Activated CD4-positive, alpha-beta T cell treated with anti-CD3 and anti-CD28 coated beads for 36 hours (primary cell): Measurements from ENCODE around the gene KCNJ5. TPM values are rescaled to one million over a fixed set of nuclear protein-coding genes. Genes with fewer than 3 reads are reported as not detected.
A peak's percentile ranks its signal among the peaks of the same experiment; 100 is the strongest.

Experiments used
- ATAC-seq: fragments of 200-7000 bp; cut with Tn5 transposase; one replicate; pipeline ENCODE4 v1.10.0; 2021; ENCODE audit warnings: mild to moderate bottlenecking, moderate library complexity
- CTCF ChIA-PET: fragments of 350-600 bp; sonication (Branson Sonifier 250); formaldehyde crosslinking; loops from one replicate; lab custom pipeline; 2021; ENCODE audit warnings: antibody characterized with exemption; lab: Charles Lee
- POLR2A ChIA-PET: fragments of 350-600 bp; sonication (Branson Sonifier 250); formaldehyde crosslinking; loops from one replicate; lab custom pipeline; 2021; ENCODE audit warnings: antibody characterized with exemption, inconsistent platforms; lab: Charles Lee
- DNase-seq: peaks from one replicate; pipeline ENCODE4 v3.0.0-alpha.2; 2020
- H3K27ac Mint-ChIP-seq: one replicate; pipeline ENCODE4 v1.8.0; 2021; ENCODE audit warnings: mixed read lengths
- H3K27me3 Mint-ChIP-seq: one replicate; pipeline ENCODE4 v1.8.0; 2021; ENCODE audit warnings: mixed read lengths
- H3K36me3 Mint-ChIP-seq: one replicate; pipeline ENCODE4 v1.8.0; 2021; ENCODE audit warnings: low read depth, mixed read lengths
- H3K4me1 Mint-ChIP-seq: one replicate; pipeline ENCODE4 v1.8.0; 2021; ENCODE audit warnings: mixed read lengths
- H3K4me3 Mint-ChIP-seq: one replicate; pipeline ENCODE4 v1.8.0; 2021; ENCODE audit warnings: mild to moderate bottlenecking, moderate library complexity, mixed read lengths
- H3K9me3 Mint-ChIP-seq: one replicate; pipeline ENCODE4 v1.8.0; 2021; ENCODE audit warnings: low read depth, mixed read lengths
- intact Hi-C, 2 experiments: fragments of 100-400 bp; cut with DNase I in 1 of 2; cut with micrococcal nuclease in 1 of 2; formaldehyde crosslinking; loops; one replicate each; pipeline versions ENCODE4 v1.14.2 to v1.15.1; 2022 to 2024; cut with DNase I, micrococcal nuclease
- total RNA-seq, 2 experiments: library from RNA; stranded (reverse); gene quantifications; one replicate each; pipeline ENCODE4 v1.2.3, GENCODE V29; 2021

Gene KCNJ5
- total RNA-seq, 2 experiments from 2014 or later, result not detected

- intact Hi-C loops, result loop anchor here (1.0 to 2.0 kb wide), 2 partner anchors 21 kb away; no protein-coding TSS in a partner anchor
- Mint-ChIP-seq H3K9me3 (no peaks in the 10 kb centered on the region), H3K27ac (no peak overlapping the region), H3K4me1 (peaks cover 6% of the 10 kb centered on the region), H3K27me3 (peaks cover 44% of the 10 kb centered on the region), H3K36me3 (no peaks in the 10 kb centered on the region), H3K4me3 (peak overlapping the region; percentile 61)
- DNase-seq (peak; percentile 71), ATAC-seq (peak; percentile 80)
- CTCF ChIA-PET, result interaction anchor here (0.6 to 9.8 kb wide), 11 partner anchors 11 to 153 kb away, joined by 3 to 108 read pairs (median 5); no protein-coding TSS in a partner anchor
- POLR2A ChIA-PET, result no interaction called here
Measured at GRCh38 chr11:128905345-128906184, 14.4 kb downstream of the KCNJ5 start.

- POLR2A ChIA-PET, result no interaction called here
- H3K4me3 Mint-ChIP-seq, result peak overlapping the region; percentile 61
- DNase-seq (no peak), ATAC-seq (no peak)
- CTCF ChIA-PET, result interaction anchor here (0.6 to 9.8 kb wide), 11 partner anchors 10 to 152 kb away, joined by 3 to 108 read pairs (median 5); no protein-coding TSS in a partner anchor
- intact Hi-C loops, result loop anchor here in 1 of 2 experiments (1.0 kb wide), 1 partner anchor 22 kb away; no protein-coding TSS in a partner anchor
- H3K4me1 Mint-ChIP-seq, result peaks cover 6% of the 10 kb centered on the region
- peaks cover 45% of the 10 kb centered on the region for H3K27me3 Mint-ChIP-seq
- H3K9me3 Mint-ChIP-seq, result no peaks in the 10 kb centered on the region
- H3K27ac Mint-ChIP-seq, result no peak overlapping the region
- no peaks in the 10 kb centered on the region for H3K36me3 Mint-ChIP-seq
Measured at GRCh38 chr11:128906185-128907050, 15.3 kb downstream of the KCNJ5 start.

GRCh38 chr11:128907585-128907984, 16.4 kb downstream of the KCNJ5 start:
- Mint-ChIP-seq H3K9me3 (no peaks in the 10 kb centered on the region), H3K27ac (no peak overlapping the region), H3K4me1 (peaks cover 6% of the 10 kb centered on the region), H3K36me3 (no peaks in the 10 kb centered on the region), H3K4me3 (no peak overlapping the region), H3K27me3 (peaks cover 48% of the 10 kb centered on the region)
- DNase-seq (no peak), ATAC-seq (no peak)
- CTCF ChIA-PET, result interaction anchor here (0.5 to 9.8 kb wide), 4 partner anchors 15 to 431 kb away, joined by 3 to 108 read pairs (median 16); no protein-coding TSS in a partner anchor
- intact Hi-C loops, result no loop called here
- POLR2A ChIA-PET, result no interaction called here

GRCh38 chr11:128908391-128909246, 17.5 kb downstream of the KCNJ5 start:
- CTCF ChIA-PET, result interaction anchor here (0.6 to 9.8 kb wide), 7 partner anchors 23 to 585 kb away, joined by 3 to 108 read pairs (median 4); no protein-coding TSS in a partner anchor
- Mint-ChIP-seq H3K36me3 (no peaks in the 10 kb centered on the region), H3K27ac (no peak overlapping the region), H3K4me1 (peaks cover 6% of the 10 kb centered on the region), H3K9me3 (no peaks in the 10 kb centered on the region), H3K27me3 (peaks cover 45% of the 10 kb centered on the region), H3K4me3 (no peak overlapping the region)
- intact Hi-C loops, result no loop called here
- POLR2A ChIA-PET, result no interaction called here
- ATAC-seq (no peak), DNase-seq (peak; percentile 35)

GRCh38 chr11:128909438-128910125, 18.4 kb downstream of the KCNJ5 start:
- ATAC-seq (no peak), DNase-seq (no peak)
- H3K4me1 Mint-ChIP-seq, result peaks cover 6% of the 10 kb centered on the region
- peaks cover 38% of the 10 kb centered on the region for H3K27me3 Mint-ChIP-seq
- ChIA-PET POLR2A (interaction anchor here (0.6 kb wide), 1 partner anchor 10 kb away, joined by 3 read pairs; no protein-coding TSS in a partner anchor), CTCF (interaction anchor here (0.6 to 9.8 kb wide), 6 partner anchors 21 to 422 kb away, joined by 3 to 108 read pairs (median 4); no protein-coding TSS in a partner anchor)
- no peaks in the 10 kb centered on the region for H3K36me3 Mint-ChIP-seq
- intact Hi-C loops, result no loop called here
- H3K4me3 Mint-ChIP-seq, result no peak overlapping the region
- no peak overlapping the region for H3K27ac Mint-ChIP-seq
- H3K9me3 Mint-ChIP-seq, result no peaks in the 10 kb centered on the region

GRCh38 chr11:128910576-128910975, 19.4 kb downstream of the KCNJ5 start:
- CTCF ChIA-PET, result interaction anchor here (1.3 to 9.8 kb wide), 4 partner anchors 18 to 111 kb away, joined by 3 to 108 read pairs (median 3); no protein-coding TSS in a partner anchor
- Mint-ChIP-seq H3K36me3 (no peaks in the 10 kb centered on the region), H3K27ac (no peak overlapping the region), H3K4me1 (peaks cover 6% of the 10 kb centered on the region), H3K9me3 (no peaks in the 10 kb centered on the region), H3K4me3 (no peak overlapping the region), H3K27me3 (peaks cover 39% of the 10 kb centered on the region)
- no peak for ATAC-seq
- intact Hi-C loops, result no loop called here
- no peak for DNase-seq
- POLR2A ChIA-PET, result no interaction called here

- H3K27ac Mint-ChIP-seq, result no peak overlapping the region
- H3K4me3 Mint-ChIP-seq, result no peak overlapping the region
- no peaks in the 10 kb centered on the region for H3K9me3 Mint-ChIP-seq
- peaks cover 1% of the 10 kb centered on the region for H3K4me1 Mint-ChIP-seq
- intact Hi-C loops, result no loop called here
- ChIA-PET POLR2A (no interaction called here), CTCF (interaction anchor here (1.3 to 9.8 kb wide), 2 partner anchors 17 to 26 kb away, joined by 3 to 108 read pairs; no protein-coding TSS in a partner anchor)
- H3K36me3 Mint-ChIP-seq, result no peaks in the 10 kb centered on the region
- peaks cover 41% of the 10 kb centered on the region for H3K27me3 Mint-ChIP-seq
- DNase-seq (no peak), ATAC-seq (no peak)
Measured at GRCh38 chr11:128911239-128911638, 20.1 kb downstream of the KCNJ5 start.

- H3K4me3 Mint-ChIP-seq, result no peak overlapping the region
- intact Hi-C loops, result no loop called here
- ATAC-seq (no peak), DNase-seq (no peak)
- H3K27ac Mint-ChIP-seq, result no peak overlapping the region
- H3K36me3 Mint-ChIP-seq, result no peaks in the 10 kb centered on the region
- no peaks in the 10 kb centered on the region for H3K9me3 Mint-ChIP-seq
- ChIA-PET CTCF (interaction anchor here (1.3 to 9.8 kb wide), 2 partner anchors 17 to 27 kb away, joined by 3 to 108 read pairs; no protein-coding TSS in a partner anchor), POLR2A (no interaction called here)
- H3K4me1 Mint-ChIP-seq, result no peaks in the 10 kb centered on the region
- H3K27me3 Mint-ChIP-seq, result peaks cover 40% of the 10 kb centered on the region
Measured at GRCh38 chr11:128911701-128912100, 20.5 kb downstream of the KCNJ5 start.

GRCh38 chr11:128913806-128914205, 22.6 kb downstream of the KCNJ5 start:
- ATAC-seq, result no peak
- no peak overlapping the region for H3K4me3 Mint-ChIP-seq
- DNase-seq, result no peak
- ChIA-PET POLR2A (no interaction called here), CTCF (interaction anchor here (1.2 kb wide), 1 partner anchor 28 kb away, joined by 3 read pairs; no protein-coding TSS in a partner anchor)
- intact Hi-C loops, result no loop called here
- peaks cover 32% of the 10 kb centered on the region for H3K27me3 Mint-ChIP-seq
- no peaks in the 10 kb centered on the region for H3K4me1 Mint-ChIP-seq
- no peaks in the 10 kb centered on the region for H3K36me3 Mint-ChIP-seq
- H3K27ac Mint-ChIP-seq, result no peak overlapping the region
- no peaks in the 10 kb centered on the region for H3K9me3 Mint-ChIP-seq
